ENCODE results near the gene APOBEC3B. TPM values are rescaled to one million over a fixed set of nuclear protein-coding genes. Genes with fewer than 3 reads are reported as not detected.

Gene APOBEC3B
- total RNA-seq, 4 donors from 2014 or later = 1.7 to 5.1 (median 2.9) TPM; not detected in 1

DNA sequence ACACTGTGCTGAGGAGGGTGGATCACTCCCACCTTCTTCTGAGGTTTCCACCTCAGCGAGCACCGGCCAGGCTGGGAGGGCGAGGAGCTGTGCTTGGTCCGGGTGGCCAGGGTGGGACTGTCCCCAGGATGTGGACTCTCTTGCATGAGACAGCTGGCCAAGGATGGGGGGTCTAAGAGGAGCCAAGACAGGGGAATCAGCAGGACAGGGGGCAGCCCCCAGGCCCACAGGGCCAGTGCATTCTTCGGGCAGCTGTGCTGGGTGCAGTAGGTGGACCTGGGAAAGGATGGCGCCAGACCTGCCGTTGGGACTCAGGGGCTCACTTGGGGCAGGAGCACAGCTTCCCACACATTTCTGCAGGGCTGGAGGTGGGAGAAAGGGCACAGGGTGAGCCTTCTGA, 15.2 kb upstream of the APOBEC3B start:
- Histone ChIP-seq H3K4me3 (replicated peaks in 1 of 3) (no peak overlapping the region), H3K36me3 (no peaks in the 10 kb centered on the region), H3K9me3 (no peaks in the 10 kb centered on the region), H3K4me1 (peaks cover 0 to 28% of the 10 kb centered on the region in 2 donors), H3K27me3 (no peaks in the 10 kb centered on the region), H3K27ac (no peak overlapping the region)
- DNase-seq = no peak
- 88 to 95% methylated on average over 6 to 7 of the region's 7 CpGs for WGBS, 2 donors
- intact Hi-C loops (cut with DNase I) = no loop called here
- TF ChIP-seq, protein P1, sequence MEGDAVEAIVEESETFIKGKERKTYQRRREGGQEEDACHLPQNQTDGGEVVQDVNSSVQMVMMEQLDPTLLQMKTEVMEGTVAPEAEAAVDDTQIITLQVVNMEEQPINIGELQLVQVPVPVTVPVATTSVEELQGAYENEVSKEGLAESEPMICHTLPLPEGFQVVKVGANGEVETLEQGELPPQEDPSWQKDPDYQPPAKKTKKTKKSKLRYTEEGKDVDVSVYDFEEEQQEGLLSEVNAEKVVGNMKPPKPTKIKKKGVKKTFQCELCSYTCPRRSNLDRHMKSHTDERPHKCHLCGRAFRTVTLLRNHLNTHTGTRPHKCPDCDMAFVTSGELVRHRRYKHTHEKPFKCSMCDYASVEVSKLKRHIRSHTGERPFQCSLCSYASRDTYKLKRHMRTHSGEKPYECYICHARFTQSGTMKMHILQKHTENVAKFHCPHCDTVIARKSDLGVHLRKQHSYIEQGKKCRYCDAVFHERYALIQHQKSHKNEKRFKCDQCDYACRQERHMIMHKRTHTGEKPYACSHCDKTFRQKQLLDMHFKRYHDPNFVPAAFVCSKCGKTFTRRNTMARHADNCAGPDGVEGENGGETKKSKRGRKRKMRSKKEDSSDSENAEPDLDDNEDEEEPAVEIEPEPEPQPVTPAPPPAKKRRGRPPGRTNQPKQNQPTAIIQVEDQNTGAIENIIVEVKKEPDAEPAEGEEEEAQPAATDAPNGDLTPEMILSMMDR (IDR thresholded peaks at IDR 0.05) = no peak
- no peak for TF ChIP-seq POLR2A (IDR thresholded peaks at IDR 0.05)

DNA sequence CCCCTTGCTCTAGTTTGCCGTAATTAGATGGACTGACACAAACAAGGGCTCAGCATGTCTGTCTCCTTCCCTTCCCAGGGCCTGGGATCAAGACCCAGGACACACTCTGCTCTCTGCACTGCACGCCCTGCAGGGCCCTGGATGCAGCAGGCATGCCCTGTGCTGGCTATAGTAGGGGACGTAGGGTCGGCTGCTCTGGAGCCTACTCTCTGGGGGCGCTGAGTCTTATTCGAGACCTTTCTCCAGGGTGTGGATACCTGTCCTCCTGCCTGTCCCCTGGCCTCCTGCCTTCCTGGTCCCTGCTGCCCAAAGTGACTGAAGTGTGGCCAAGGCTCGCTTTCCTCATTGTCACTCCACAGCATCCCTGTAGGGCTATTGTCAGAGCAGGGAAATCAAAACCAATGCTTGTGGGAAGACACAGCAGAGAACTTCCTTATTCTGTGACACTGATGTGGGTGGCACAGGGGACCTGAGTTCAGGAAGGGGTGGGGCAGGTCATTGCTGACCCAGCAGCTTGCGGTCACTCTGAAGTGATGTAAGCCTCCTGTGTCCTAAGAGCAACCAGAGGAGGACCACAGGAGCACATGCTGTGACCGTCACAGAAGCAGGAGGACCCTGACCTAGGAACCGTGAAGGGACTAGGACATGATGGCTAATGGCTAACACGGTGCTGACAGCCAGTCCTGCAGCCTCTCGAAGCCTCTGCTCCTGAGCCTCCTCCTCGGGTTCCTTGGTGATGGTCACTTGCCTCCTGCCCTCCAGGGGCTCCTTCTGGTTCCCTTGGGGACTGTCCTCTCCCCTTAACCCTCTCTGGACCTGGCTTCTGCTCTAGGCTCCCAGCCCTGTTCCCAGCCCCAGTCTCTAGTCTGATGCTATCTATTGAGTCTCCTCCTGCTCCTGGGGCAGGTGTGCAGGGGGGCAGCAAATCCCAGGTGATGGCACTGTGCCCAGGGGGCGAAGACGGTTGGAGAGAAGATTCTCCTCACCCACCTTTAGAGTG, 14.4 kb upstream of the APOBEC3B start:
- Histone ChIP-seq H3K9me3 (no peaks in the 10 kb centered on the region), H3K36me3 (no peaks in the 10 kb centered on the region), H3K27me3 (no peaks in the 10 kb centered on the region), H3K27ac (no peak overlapping the region), H3K4me1 (peaks cover 0 to 28% of the 10 kb centered on the region in 2 donors), H3K4me3 (replicated peaks in 1 of 3) (no peak overlapping the region)
- WGBS, 2 donors = 81 to 86% methylated on average over 14 to 15 of the region's 15 CpGs
- no peak for TF ChIP-seq POLR2A (IDR thresholded peaks at IDR 0.05)
- TF ChIP-seq, protein P1 (IDR thresholded peaks at IDR 0.05) = no peak
- intact Hi-C loops (cut with DNase I) = no loop called here
- no peak for DNase-seq

DNA sequence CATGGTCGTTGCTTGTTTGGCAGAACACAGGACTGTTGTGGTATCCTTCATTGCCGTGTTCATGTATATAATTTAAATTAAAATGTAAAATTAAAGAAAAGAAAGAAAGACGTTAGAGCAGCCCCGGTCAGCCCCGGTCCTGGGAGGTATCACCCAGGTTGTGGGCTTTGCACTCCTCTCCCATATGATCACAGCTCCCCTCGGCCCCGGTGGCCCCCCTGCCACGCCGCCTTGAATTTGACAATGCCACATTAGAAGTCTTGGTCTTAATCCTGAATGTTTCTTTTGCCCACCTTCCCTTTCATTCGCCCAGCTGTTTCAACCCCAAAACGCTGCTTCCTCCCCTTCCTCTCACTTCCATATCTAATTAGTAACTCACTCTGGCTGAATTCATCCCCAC, 13.3 kb upstream of the APOBEC3B start:
- Histone ChIP-seq H3K36me3 (no peaks in the 10 kb centered on the region), H3K27ac (no peak overlapping the region), H3K27me3 (no peaks in the 10 kb centered on the region), H3K9me3 (no peaks in the 10 kb centered on the region), H3K4me3 (replicated peaks in 1 of 3) (no peak overlapping the region), H3K4me1 (peaks cover 0 to 26% of the 10 kb centered on the region in 2 donors)
- no peak for DNase-seq
- TF ChIP-seq, protein P1 (IDR thresholded peaks at IDR 0.05) = no peak
- no peak for TF ChIP-seq POLR2A (IDR thresholded peaks at IDR 0.05)
- intact Hi-C loops (cut with DNase I) = no loop called here
- WGBS, 2 donors = 85 to 87% methylated on average over 11 of the region's 11 CpGs

DNA sequence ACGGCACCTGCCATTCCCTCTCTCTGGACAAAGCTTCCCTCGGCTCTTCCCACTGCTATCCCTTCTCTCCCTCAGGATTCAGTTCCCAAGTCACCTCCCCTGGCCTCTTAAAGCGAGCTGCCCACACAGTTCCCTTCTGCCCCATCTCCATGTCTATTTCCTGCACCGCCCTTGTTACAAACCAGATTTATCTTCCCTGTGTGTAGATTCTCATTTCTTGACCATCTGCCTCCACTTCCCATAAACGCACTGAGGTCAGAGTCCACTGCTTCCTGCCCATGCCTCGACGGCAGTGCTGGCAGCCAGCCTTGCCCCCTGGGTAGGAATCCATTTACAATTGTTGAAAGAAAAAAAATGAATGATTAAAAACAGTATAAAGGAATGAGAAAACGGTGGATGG, 11.6 kb upstream of the APOBEC3B start:
- H3K27ac ChIP-seq = no peak overlapping the region
- no peak overlapping the region for H3K4me3 ChIP-seq (replicated peaks in 1 of 3)
- H3K27me3 ChIP-seq = no peaks in the 10 kb centered on the region
- H3K4me1 ChIP-seq = peaks cover 0 to 24% of the 10 kb centered on the region in 2 donors
- no peak for DNase-seq
- 59 to 64% methylated on average over 8 of the region's 8 CpGs for WGBS, 2 donors
- no peaks in the 10 kb centered on the region for H3K36me3 ChIP-seq
- no peaks in the 10 kb centered on the region for H3K9me3 ChIP-seq
- TF ChIP-seq, protein P1 (IDR thresholded peaks at IDR 0.05) = no peak
- no peak for TF ChIP-seq POLR2A (IDR thresholded peaks at IDR 0.05)
- intact Hi-C loops (cut with DNase I) = no loop called here

DNA sequence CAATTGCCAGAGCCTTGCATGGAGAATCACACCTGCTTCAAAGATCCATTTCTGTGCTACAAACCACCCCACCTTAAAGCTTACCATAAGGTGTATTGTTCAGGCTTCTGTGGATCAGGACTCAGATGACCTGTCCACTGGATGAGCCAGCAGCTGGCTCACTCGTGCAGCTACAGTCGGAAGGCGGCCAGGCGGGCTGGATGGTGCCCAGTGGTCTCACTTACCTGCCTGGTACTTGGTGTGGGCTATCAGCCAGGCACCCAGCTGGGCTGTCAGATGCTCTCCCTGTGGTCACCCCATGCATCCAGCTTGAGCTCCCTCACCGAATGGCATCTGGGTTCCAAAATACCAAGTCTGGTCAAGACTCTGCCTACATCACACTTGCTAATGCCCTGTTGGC, 10.9 kb upstream of the APOBEC3B start:
- H3K36me3 ChIP-seq = no peaks in the 10 kb centered on the region
- WGBS, 2 donors = 81 to 93% methylated on average over 2 to 4 of the region's 5 CpGs
- TF ChIP-seq POLR2A (IDR thresholded peaks at IDR 0.05) = no peak
- TF ChIP-seq, protein P1 (IDR thresholded peaks at IDR 0.05) = no peak
- no peak for DNase-seq
- no peaks in the 10 kb centered on the region for H3K27me3 ChIP-seq
- H3K9me3 ChIP-seq = no peaks in the 10 kb centered on the region
- peaks cover 0 to 22% of the 10 kb centered on the region in 2 donors for H3K4me1 ChIP-seq
- intact Hi-C loops (cut with DNase I) = no loop called here
- no peak overlapping the region for H3K27ac ChIP-seq
- H3K4me3 ChIP-seq (replicated peaks in 1 of 3) = no peak overlapping the region

Measured in thyroid gland (tissue), 4 donors.